Measurements from ENCODE around the gene CTNND2. TPM values are rescaled to one million over a fixed set of nuclear protein-coding genes. Genes with fewer than 3 reads are reported as not detected.

Gene CTNND2
- polyA plus RNA-seq, 1 of the 3 experiments (the other 2 are of a cell fraction) = not detected

DNA sequence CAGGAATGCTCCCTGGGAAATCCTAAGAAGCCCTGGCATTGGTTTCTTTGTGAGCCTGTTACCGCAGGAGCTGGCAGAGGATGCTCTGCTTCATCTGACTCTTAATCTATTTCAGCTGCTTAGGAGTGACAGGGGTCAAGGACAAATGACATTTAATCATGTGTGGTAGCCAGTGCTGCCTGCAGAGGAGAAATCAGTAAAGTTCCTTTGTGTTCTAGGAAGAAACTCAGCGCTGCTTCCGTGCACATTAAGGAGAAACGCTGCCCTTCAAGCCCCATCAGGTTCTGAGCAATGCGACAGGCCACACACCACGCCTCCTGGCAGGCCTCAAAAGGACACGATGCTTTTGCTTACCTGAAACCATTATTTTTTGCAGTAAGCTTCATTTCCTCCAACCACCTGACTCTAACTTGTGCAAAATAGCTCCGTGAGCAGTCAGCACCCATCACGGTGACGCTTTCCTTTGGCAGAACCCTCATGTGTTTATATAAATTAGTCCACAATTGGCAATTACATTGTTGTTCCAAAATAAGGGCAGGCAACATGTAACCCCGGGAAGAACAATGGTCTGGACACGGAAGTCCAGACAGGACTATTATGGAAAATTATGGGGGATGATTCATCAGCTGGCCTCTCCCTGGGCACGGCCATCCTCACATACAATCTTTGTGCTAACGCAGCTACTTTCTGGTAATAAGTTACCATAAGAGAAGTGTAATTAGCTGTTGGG lies 755.3 kb downstream of the CTNND2 start (continued):
- TF ChIP-seq, protein P1, sequence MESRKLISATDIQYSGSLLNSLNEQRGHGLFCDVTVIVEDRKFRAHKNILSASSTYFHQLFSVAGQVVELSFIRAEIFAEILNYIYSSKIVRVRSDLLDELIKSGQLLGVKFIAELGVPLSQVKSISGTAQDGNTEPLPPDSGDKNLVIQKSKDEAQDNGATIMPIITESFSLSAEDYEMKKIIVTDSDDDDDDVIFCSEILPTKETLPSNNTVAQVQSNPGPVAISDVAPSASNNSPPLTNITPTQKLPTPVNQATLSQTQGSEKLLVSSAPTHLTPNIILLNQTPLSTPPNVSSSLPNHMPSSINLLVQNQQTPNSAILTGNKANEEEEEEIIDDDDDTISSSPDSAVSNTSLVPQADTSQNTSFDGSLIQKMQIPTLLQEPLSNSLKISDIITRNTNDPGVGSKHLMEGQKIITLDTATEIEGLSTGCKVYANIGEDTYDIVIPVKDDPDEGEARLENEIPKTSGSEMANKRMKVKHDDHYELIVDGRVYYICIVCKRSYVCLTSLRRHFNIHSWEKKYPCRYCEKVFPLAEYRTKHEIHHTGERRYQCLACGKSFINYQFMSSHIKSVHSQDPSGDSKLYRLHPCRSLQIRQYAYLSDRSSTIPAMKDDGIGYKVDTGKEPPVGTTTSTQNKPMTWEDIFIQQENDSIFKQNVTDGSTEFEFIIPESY (IDR thresholded peaks at IDR 0.05; ENCODE audit: borderline replicate concordance, low read depth) = no peak
- TF ChIP-seq TCF12 (IDR thresholded peaks at IDR 0.05) (no peak), EZH2phosphoT487 (IDR thresholded peaks at IDR 0.05; ENCODE audit: borderline replicate concordance, low read depth) (no peak), FOXM1 (IDR thresholded peaks at IDR 0.05; ENCODE audit: low read depth) (no peak), GATA2 (CRISPR knock-in tag; IDR thresholded peaks at IDR 0.05) (no peak), SIN3A (IDR thresholded peaks at IDR 0.05; ENCODE audit: borderline replicate concordance, low read depth, low read length) (no peak), RCOR1 (IDR thresholded peaks at IDR 0.05; ENCODE audit: low read length) (no peak), TEAD4 (IDR thresholded peaks at IDR 0.05; ENCODE audit: borderline replicate concordance, insufficient read depth) (no peak), RXRA (IDR thresholded peaks at IDR 0.05; ENCODE audit: borderline replicate concordance, low read depth) (no peak), GABPA (IDR thresholded peaks at IDR 0.05; ENCODE audit: low read depth) (no peak), NFIC (IDR thresholded peaks at IDR 0.05; ENCODE audit: borderline replicate concordance) (no peak)
- TF ChIP-seq, protein P2, sequence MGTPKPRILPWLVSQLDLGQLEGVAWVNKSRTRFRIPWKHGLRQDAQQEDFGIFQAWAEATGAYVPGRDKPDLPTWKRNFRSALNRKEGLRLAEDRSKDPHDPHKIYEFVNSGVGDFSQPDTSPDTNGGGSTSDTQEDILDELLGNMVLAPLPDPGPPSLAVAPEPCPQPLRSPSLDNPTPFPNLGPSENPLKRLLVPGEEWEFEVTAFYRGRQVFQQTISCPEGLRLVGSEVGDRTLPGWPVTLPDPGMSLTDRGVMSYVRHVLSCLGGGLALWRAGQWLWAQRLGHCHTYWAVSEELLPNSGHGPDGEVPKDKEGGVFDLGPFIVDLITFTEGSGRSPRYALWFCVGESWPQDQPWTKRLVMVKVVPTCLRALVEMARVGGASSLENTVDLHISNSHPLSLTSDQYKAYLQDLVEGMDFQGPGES (IDR thresholded peaks at IDR 0.05; ENCODE audit: low read depth, low read length) = no peak

DNA sequence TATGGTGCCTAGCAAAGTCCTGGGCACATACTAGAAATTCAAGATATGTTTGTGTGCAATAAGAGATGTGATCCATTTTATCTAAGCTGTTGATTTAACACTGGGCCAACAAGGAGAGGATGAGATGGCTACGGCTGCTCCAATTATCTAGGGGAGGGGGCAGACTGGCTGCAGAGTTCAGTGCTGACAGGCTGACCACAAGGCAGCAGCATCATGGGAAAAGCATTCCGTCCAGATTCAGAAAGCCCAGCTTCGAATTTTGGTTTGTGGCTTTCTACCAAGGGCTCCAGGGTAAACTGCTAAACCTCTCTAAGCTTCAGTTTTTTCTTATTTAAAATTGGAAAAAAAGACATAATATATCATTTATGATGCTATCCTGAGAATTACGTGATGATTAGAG lies 758.1 kb downstream of the CTNND2 start:
- Histone ChIP-seq H3K9me2 (no peaks in the 10 kb centered on the region), H3K9me3 (no peaks in the 10 kb centered on the region), H3K36me3 (replicated peaks in 1 of 2; ENCODE audit: control insufficient read depth in 1 of 2, insufficient read depth in 2 of 2, low read length in 1 of 2) (no peaks in the 10 kb centered on the region), H2AFZ (ENCODE audit: low read depth) (no peak overlapping the region), H4K20me1 (ENCODE audit: insufficient read depth) (no peaks in the 10 kb centered on the region), H3K79me2 (ENCODE audit: insufficient read depth) (no peaks in the 10 kb centered on the region), H3K9ac (no peak overlapping the region), H3K4me2 (no peak overlapping the region), H3K27ac (ENCODE audit: low read depth in 2 of 2, low read length in 1 of 2) (no peak overlapping the region), H3K4me3 (ENCODE audit: low read depth in 2 of 2, low read length in 1 of 2) (no peak overlapping the region), H3K27me3 (ENCODE audit: insufficient read depth) (no peaks in the 10 kb centered on the region; the same call in 1 of the 2 replicates), H3K4me1 (ENCODE audit: control insufficient read depth in 1 of 2, insufficient read depth in 2 of 2, low read depth in 1 of 2, low read length in 1 of 2) (no peaks in the 10 kb centered on the region), H3F3A (replicated peaks; ENCODE audit: insufficient read depth) (no peaks in the 10 kb centered on the region)
- ChIA-PET CTCF (interaction anchor here (2.4 kb wide), 1 partner anchor 451 kb away, joined by 7 read pairs; no protein-coding TSS in a partner anchor), POLR2A (no interaction called here)
- DNase-seq = no peak
- TF ChIP-seq, protein P2 (IDR thresholded peaks at IDR 0.05; ENCODE audit: low read depth, low read length) = no peak
- TF ChIP-seq NRF1 (IDR thresholded peaks at IDR 0.05; ENCODE audit: low read depth, low read length) (no peak), CHD2 (IDR thresholded peaks at IDR 0.05; ENCODE audit: low read length, partially characterized antibody) (no peak), GATA2 (CRISPR knock-in tag; IDR thresholded peaks at IDR 0.05) (no peak), EZH2phosphoT487 (IDR thresholded peaks at IDR 0.05; ENCODE audit: borderline replicate concordance, low read depth) (no peak), SIN3A (IDR thresholded peaks at IDR 0.05; ENCODE audit: borderline replicate concordance, low read depth, low read length) (no peak), TEAD4 (IDR thresholded peaks at IDR 0.05; ENCODE audit: borderline replicate concordance, insufficient read depth) (no peak), ELF1 (IDR thresholded peaks at IDR 0.05) (no peak), MXI1 (IDR thresholded peaks at IDR 0.05; ENCODE audit: low read depth, low read length) (no peak), NFIC (IDR thresholded peaks at IDR 0.05; ENCODE audit: borderline replicate concordance) (no peak), GABPA (IDR thresholded peaks at IDR 0.05; ENCODE audit: low read depth) (no peak), JUND (IDR thresholded peaks at IDR 0.05) (no peak), RXRA (IDR thresholded peaks at IDR 0.05; ENCODE audit: borderline replicate concordance, low read depth) (no peak), POLR2AphosphoS5 (IDR thresholded peaks at IDR 0.05; ENCODE audit: low read depth, low read length) (no peak)
- TF ChIP-seq, protein P3, sequence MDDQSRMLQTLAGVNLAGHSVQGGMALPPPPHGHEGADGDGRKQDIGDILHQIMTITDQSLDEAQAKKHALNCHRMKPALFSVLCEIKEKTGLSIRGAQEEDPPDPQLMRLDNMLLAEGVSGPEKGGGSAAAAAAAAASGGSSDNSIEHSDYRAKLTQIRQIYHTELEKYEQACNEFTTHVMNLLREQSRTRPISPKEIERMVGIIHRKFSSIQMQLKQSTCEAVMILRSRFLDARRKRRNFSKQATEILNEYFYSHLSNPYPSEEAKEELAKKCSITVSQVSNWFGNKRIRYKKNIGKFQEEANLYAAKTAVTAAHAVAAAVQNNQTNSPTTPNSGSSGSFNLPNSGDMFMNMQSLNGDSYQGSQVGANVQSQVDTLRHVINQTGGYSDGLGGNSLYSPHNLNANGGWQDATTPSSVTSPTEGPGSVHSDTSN (IDR thresholded peaks at IDR 0.05) = no peak
- TF ChIP-seq, protein P4, sequence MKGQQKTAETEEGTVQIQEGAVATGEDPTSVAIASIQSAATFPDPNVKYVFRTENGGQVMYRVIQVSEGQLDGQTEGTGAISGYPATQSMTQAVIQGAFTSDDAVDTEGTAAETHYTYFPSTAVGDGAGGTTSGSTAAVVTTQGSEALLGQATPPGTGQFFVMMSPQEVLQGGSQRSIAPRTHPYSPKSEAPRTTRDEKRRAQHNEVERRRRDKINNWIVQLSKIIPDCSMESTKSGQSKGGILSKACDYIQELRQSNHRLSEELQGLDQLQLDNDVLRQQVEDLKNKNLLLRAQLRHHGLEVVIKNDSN (IDR thresholded peaks at IDR 0.05; ENCODE audit: borderline replicate concordance, low read depth) = no peak
- WGBS (ENCODE audit: low lambda C conversion rate) = 5% methylated on average over 4 of the region's 4 CpGs

Measured in SK-N-SH (cell line).